Measurements from ENCODE around the gene XRCC2. TPM values are rescaled to one million over a fixed set of nuclear protein-coding genes. Genes with fewer than 3 reads are reported as not detected.
"Not testable (repeated sequence)": the region's sequence is repeated elsewhere in the genome, so short reads cannot be mapped to it uniquely, and the experiment has no call there.

The XRCC2 gene
- 4.4 and 6.8 TPM in 2 replicates for total RNA-seq (2014; rRNA removed; shearing (Covaris generic))

GRCh38 chr7:152675759-152676636 is at the start of gene XRCC2:
Gene XRCC2 (minus strand): TSS chr7:152676141. CDS start chr7:152676079, 62 bp downstream.
- peak; percentile 89 for DNase-seq (ENCODE audit: low spot score)

DNA sequence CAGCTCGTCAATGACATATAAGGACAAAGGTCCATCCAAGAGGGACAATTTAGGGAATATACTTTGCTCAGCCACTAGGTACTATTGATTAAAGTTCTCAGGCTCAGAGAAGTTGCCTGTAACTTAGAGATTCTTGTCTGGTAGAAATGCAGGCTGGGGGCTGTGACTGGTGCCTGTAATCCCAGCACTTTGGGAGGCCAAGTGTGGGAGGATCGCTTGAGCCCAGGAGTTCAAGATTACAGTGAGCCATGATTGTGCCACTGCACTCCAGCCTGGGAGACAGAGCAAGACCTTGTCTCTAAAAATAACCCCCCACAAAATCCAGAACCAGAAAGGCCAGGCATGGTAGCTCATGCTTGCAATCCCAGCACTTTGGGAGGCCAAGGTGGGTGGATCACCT is 47.4 kb upstream of the XRCC2 start:
- DNase-seq (ENCODE audit: low spot score), result no peak

DNA sequence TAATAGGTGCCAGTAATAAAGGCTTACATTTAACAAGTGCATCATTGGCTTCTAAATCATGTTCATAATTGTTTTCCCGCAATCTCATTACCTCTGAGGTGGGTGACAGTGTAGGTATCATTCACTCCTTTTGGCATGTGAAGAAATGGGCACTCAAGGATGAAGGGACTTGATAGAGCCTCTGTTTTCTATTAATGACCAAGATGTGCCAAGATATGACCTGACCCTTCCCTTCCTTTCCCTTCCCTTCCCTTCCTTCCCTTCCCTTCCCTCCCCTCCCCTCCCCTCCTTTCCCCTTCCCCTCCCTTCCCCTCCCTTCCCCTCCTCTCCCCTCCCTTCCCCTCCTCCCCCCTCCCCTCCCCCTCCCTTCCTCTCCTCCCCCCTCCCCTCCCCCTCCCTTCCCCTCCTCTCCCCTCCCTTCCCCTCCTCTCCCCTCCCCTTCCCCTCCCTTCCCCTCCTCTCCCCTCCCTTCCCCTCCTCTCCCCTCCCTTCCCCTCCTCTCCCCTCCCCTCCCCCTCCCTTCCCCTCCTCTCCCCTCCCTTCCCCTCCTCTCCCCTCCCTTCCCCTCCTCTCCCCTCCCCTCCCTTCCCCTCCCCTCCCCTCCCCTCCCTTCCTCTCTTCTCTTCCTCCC is 36.6 kb upstream of the XRCC2 start:
- DNase-seq (ENCODE audit: low spot score), result not testable (repeated sequence)

DNA sequence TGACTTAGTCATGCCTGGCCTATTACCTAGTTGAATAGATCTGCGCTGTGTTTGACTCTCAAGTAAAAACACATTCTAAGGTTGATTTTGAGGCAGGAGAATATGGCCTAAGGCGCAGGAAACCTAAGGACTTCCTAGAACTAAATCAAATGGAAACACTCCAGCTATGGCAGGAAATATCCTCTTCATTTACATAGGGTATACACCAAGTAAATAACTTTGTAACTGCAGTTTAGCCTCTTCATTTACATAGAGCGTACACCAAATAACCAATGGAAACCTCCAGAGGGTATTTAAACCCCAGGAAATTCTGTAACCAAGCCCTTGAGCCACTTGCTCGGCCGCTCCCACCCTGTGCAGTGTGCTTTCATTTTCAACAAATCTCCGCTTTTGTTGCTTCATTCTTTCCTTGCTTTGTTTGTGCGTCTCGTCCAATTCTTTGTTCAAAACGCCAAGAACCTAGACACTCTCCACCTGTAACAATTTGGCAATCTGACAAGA is 35.6 kb upstream of the XRCC2 start:
- no peak for DNase-seq (ENCODE audit: low spot score)

DNA sequence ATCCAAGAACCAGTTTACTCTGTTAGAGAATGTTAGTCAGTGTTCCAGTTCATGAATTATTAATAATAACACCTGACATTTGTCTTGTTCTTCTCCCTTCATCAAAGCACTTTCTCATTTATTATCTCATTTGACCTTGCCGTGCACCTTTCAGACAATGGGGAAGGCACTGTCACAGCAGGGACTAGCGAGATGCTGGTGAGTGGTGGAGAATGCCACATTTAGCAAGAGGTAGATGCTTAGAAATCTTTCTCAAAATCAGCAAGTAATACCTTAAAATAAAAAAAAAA is 34.2 kb upstream of the XRCC2 start:
- no peak for DNase-seq (ENCODE audit: low spot score)

DNA sequence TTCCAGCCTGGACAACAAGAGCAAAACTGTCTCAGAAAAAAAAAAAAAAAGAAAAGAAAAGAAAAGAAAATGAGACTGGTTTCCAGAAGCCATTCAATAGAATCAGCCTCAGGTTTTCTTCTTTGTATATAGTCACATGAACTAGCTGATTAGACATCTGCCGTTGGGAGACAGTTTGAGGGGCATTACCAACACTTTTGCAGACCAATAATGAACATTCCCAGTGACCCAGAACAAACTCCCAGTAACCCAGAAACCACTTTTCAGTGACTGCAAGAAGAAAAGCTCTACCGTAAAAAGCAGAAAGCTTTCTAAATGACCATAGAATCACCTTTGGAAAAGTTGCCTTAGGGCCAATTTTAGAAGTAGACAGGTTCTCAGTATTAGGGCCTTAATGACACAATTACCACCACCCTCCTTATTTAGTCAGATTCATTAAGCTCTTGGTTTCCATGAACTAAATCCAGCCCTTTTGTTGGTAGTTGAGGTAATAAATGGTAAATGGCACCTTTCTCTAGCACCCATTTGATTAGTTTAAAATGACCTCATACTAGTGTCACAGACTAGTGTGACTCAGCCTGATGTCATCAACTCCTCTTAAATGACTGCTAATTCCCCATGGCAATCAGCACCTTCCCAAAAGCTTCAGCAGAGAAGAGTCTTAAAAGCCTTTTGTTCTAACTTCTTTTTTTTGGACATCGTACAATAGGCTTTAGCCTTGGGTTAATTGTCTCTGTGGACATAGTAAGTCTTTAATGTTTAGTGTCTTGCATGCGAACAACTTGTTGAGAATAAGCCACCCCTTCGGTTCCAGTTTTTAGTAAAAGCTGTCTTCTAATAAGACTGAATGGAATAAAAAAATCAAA is 33.6 kb upstream of the XRCC2 start:
- DNase-seq (ENCODE audit: low spot score), result peak; percentile 31

- no peak for DNase-seq (ENCODE audit: low spot score)
Measured at GRCh38 chr7:152704796-152705384, 28.9 kb upstream of the XRCC2 start.

- no peak for DNase-seq (ENCODE audit: low spot score)
Measured at GRCh38 chr7:152699079-152699478, 23.1 kb upstream of the XRCC2 start.

DNA sequence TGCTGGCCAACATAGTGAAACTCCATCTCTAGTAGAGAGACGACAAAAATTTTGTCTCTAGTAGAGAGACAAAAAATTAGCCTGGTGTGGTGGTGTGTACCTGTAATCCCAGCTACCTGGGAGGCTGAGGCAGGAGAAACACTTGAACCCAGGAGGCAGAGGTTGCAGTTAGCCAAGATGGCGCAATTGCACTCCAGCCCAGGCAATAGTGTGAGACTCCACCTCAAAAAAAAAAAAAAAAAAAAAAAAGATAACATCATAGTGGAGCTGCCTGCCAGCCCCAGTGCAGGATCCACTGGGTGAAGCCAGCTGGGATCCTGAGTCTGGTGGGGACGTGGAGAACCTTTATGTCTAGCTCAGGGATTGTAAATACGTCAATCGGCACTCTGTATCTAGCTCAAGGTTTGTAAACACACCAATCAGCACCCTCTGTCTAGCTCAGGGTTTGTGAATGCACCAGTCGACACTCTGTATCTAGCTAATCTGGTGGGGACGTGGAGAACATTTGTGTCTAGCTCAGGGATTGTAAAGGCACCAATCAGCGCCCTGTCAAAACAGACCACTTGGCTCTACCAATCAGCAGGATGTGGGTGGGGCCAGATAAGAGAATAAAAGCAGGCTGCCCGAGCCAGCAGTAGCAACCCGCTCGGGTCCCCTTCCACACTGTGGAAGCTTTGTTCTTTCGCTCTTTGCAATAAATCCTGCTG is 21.5 kb upstream of the XRCC2 start:
- DNase-seq (ENCODE audit: low spot score), result not testable (repeated sequence)

DNA sequence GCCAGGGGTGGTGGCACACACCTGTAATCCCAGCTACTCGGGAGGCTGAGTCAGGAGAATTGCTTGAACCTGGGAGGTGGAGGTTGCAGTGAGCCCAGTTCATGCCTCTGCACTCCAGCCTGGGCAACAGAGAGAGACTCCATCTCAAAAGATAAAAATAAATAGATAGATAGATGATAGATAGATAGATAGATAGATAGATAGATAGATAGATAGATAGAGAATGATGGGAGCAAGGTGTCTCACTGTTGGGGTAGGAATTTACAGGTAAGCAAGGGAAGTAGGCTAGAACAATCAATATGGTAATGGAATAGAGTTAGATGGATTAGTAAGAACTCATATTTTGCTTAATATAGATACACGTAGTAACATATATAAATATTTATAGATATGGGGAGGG is 16.3 kb upstream of the XRCC2 start:
- DNase-seq (ENCODE audit: low spot score), result not testable (repeated sequence)

- DNase-seq (ENCODE audit: low spot score), result no peak
Measured at GRCh38 chr7:152683297-152683696, 7.4 kb upstream of the XRCC2 start.

- DNase-seq (ENCODE audit: low spot score), result no peak
Measured at GRCh38 chr7:152677808-152678670, 2.1 kb upstream of the XRCC2 start.

DNA sequence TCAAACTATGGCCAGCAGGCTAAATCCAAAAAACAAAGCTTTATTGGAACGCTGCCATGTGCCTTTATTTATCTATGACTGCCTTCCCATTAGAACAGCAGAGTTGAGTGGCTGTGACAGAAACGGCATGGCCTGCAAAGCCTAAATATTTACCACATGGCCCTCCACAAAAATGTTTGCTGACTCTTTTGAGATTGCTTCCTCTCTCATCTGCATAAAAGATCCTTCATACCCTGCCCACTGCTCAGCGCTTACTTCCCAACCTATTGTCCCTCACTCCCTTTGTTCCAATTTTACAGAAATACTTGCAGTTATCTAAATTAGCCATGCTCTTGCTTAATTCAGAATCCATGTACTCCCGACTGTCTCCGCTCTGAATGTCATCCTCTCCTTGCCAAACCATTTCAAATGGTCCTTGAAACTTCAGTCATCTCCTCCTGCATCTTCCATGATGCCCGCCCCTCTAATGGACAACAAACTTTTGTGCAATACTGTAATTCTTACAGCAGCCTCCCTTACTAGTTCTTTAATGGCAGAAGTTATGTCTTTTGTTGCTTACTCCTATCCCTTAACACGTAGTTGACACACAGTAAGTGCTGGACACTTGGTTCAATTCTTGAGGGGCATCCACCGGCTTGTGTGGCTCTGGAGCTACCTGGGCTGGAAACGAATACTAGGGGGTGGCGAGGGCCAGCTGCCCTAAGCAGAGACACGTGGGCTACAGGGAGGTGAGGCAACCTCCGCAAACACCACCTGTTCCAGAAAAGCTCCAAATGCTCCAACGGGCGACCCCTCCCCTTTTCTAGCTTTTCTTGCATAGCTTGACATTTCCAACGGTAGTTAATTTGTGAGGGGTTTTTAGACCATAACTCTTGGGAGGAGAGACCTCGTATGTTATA is 832 bp downstream of the XRCC2 start:
- DNase-seq (ENCODE audit: low spot score), result peak; percentile 59

DNA sequence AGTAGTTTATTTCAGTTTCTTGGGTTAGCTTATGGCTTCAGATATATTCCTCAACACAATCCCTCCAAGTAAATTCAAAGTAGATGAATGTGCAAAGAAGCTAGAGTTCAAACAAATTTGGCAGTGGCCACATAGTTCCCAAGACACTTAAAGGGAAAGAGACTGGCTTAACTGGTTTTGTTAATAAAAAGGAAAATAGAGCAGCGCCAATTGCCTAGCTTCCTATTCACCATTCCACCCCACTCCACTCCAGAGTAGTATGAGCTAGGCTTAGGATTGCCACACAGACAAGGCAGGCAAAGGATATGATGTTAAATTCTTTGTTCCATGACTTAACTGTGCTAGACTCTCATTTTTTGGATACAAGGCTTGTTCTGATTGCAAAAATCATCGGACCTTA is 2.0 kb downstream of the XRCC2 start:
- no peak for DNase-seq (ENCODE audit: low spot score)

DNA sequence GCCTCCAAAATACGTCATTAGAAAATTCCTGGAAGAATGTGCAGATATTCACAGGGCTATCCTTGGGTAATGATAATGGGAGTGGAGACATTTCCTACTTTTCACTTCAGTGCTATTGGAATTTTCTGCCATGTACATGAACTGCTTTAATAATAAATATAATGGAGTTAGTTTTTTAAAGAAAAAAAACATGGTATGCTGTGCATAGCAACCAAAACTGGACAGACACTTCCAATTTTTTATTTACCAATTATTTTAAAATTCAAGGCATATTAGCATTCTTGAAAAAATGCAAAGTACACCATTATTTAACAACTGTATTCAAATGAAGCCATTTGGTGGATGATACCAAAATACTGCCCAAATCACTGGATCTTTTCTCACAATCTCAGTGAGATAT is 3.3 kb downstream of the XRCC2 start:
- no peak for DNase-seq (ENCODE audit: low spot score)

- DNase-seq (ENCODE audit: low spot score), result no peak
Measured at GRCh38 chr7:152669758-152670157, 6.2 kb downstream of the XRCC2 start.

DNA sequence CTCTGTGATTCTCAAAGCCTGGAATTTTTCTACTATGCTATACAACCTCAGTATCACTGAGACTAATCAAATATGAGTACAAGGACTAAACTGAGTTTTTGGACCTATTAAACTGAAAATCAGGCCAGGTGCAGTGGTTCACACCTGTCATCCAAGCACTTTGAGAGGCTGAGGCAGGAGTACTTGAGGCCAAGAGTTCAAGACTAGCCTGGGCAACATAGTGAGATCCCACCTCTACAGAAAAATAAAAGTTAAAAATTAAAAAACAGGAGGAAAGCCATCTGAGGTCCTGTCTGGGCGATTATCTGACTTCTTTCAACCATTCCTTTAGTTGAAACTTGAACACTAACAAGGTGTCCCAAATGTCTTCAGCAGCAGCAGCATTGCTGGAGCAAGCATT is 7.0 kb downstream of the XRCC2 start:
- DNase-seq (ENCODE audit: low spot score), result no peak

DNA sequence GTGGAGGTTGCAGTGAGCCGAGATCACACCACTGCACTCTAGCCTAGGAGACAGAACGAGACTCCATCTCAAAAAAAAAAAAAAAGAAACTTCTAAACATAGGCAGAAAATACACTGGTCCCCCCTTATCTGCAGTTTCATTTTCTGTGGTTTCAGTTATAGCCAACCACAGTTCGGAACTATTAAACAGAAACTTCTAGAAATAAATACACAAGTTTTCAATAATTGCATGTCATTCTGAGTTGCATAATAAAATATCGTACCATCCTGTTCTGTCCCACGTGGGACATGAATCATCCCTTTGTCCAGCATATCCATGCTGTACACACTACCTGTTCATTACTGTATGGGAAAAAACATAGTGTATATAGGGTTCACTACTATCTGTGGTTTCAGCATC is 8.0 kb downstream of the XRCC2 start:
- no peak for DNase-seq (ENCODE audit: low spot score)

DNA sequence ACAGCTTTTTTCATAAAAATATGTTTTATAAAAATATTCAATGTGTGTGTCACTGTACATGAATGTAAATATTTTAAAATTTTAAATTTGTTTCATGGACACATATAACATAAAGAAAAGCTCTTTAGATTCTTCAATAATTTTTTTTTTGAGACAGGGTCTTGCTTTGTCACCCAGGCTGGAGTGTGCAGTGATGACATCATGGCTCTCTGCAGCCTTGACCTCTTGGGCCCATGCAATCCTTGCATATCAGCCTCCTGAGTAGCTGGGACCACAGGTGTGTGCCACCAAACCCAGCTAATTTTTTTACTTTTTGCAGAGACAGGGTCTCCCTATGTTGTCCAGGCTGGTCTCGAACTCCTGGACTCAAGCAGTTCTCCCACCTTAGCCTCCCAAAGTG is 9.9 kb downstream of the XRCC2 start:
- no peak for DNase-seq (ENCODE audit: low spot score)
